Fibroblast of lung (primary cell): ENCODE results near the gene FCGR3A. TPM values are rescaled to one million over a fixed set of nuclear protein-coding genes. Genes with fewer than 3 reads are reported as not detected.
"Not testable (repeated sequence)": the region's sequence is repeated elsewhere in the genome, so short reads cannot be mapped to it uniquely, and the experiment has no call there.

Source experiments
- DNase-seq, 2 donors: peaks; one replicate each; pipeline versions ENCODE4 v3.0.0 to v3.0.0-alpha.2; 2010; ENCODE audit warnings: low read depth in 2 of 2
- H2AFZ ChIP-seq: 2 replicates; pipeline ENCODE4 v1.5.1; 2012; ENCODE audit warnings: low read length, control low read depth, inconsistent platforms
- H3K27ac ChIP-seq: 2 replicates; pipeline ENCODE4 v1.5.1; 2011; ENCODE audit warnings: low read length, control low read depth; ENCODE audit not compliant: insufficient read depth
- H3K27me3 ChIP-seq: 2 replicates; pipeline ENCODE4 v1.5.1; 2011; ENCODE audit warnings: mild to moderate bottlenecking, low read length; ENCODE audit not compliant: control insufficient read depth, insufficient read depth
- H3K36me3 ChIP-seq: 2 replicates; pipeline ENCODE4 v1.5.1; 2011; ENCODE audit warnings: low read length; ENCODE audit not compliant: control insufficient read depth, insufficient read depth
- H3K4me1 ChIP-seq: 2 replicates; pipeline ENCODE4 v1.5.1; 2011; ENCODE audit warnings: low read length; ENCODE audit not compliant: control insufficient read depth, insufficient read depth; ENCODE audit errors: extremely low read depth
- H3K4me2 ChIP-seq: 2 replicates; pipeline ENCODE4 v1.5.1; 2011; ENCODE audit warnings: low read length, control low read depth; ENCODE audit not compliant: insufficient read depth; ENCODE audit errors: extremely low read depth
- H3K4me3 ChIP-seq, 4 experiments: fragments of 200-600 bp in 1 of 4; sonication (generic) in 1 of 4; replicated peaks in 1 of 4; 2 replicates each; pipeline ENCODE4 v1.5.1; 2011 to 2016; ENCODE audit warnings: low read length in 4 of 4, low read depth in 3 of 4, mild to moderate bottlenecking in 3 of 4, control low read depth in 2 of 4, inconsistent platforms in 1 of 4, mixed read lengths in 1 of 4; ENCODE audit not compliant: insufficient read depth in 1 of 4; ENCODE audit errors: control extremely low read depth in 1 of 4
- H3K79me2 ChIP-seq: 2 replicates; pipeline ENCODE4 v1.5.1; 2012; ENCODE audit warnings: mild to moderate bottlenecking, low read length, inconsistent platforms; ENCODE audit not compliant: control insufficient read depth, insufficient read depth
- H3K9ac ChIP-seq: 2 replicates; pipeline ENCODE4 v1.5.1; 2011; ENCODE audit warnings: mild to moderate bottlenecking, low read length, control low read depth; ENCODE audit not compliant: insufficient read depth
- H3K9me3 ChIP-seq: 2 replicates; pipeline ENCODE4 v1.5.1; 2012; ENCODE audit warnings: low read depth, low read length; ENCODE audit not compliant: control insufficient read depth, insufficient read depth
- H4K20me1 ChIP-seq: 2 replicates; pipeline ENCODE4 v1.5.1; 2011; ENCODE audit warnings: low read length; ENCODE audit not compliant: control insufficient read depth, insufficient read depth; ENCODE audit errors: extremely low read depth
- polyA plus RNA-seq, 2 donors: library from polyadenylated mRNA; depleted of rRNA in 1 of 2; stranded (reverse) in 1 of 2; unstranded in 1 of 2; fragments of >200 nt; gene quantifications; 2 replicates each; pipeline ENCODE4 v1.2.1, GENCODE V29; 2011 to 2012; ENCODE audit warnings: missing spikeins in 1 of 2
- total RNA-seq: library from RNA; depleted of rRNA; stranded (reverse); fragments of >200 nt; gene quantifications from 2 replicates; pipeline ENCODE4 v1.2.1, GENCODE V29; 2014

FCGR3A gene
- total and polyA plus RNA-seq, 2 donors (not counting 1 experiment from before 2014, with no cell fraction given): not detected

GRCh38 chr1:161592586-161592985 lies 43.0 kb upstream of the FCGR3A start:
- not testable (repeated sequence) for H3K79me2 ChIP-seq, H3K9ac ChIP-seq, H3K9me3 ChIP-seq

GRCh38 chr1:161589920-161590319 lies 40.3 kb upstream of the FCGR3A start:
- not testable (repeated sequence) for H3K9ac ChIP-seq, DNase-seq, H3K4me2 ChIP-seq, H3K27me3 ChIP-seq, H3K4me1 ChIP-seq, H3K4me3 ChIP-seq, H3K36me3 ChIP-seq, H3K9me3 ChIP-seq, H4K20me1 ChIP-seq, H3K79me2 ChIP-seq, H3K27ac ChIP-seq, H2AFZ ChIP-seq

More at GRCh38 chr1:161592586-161592985, 43.0 kb upstream of the FCGR3A start:
- H3K4me2 ChIP-seq, H4K20me1 ChIP-seq, H3K4me3 ChIP-seq, H3K4me1 ChIP-seq, DNase-seq, H3K27ac ChIP-seq, H3K27me3 ChIP-seq, H3K36me3 ChIP-seq, H2AFZ ChIP-seq: not testable (repeated sequence)

- H3K4me1 ChIP-seq, H4K20me1 ChIP-seq, H3K9me3 ChIP-seq, H3K79me2 ChIP-seq, H3K27ac ChIP-seq, DNase-seq, H3K27me3 ChIP-seq, H3K9ac ChIP-seq, H3K4me2 ChIP-seq, H2AFZ ChIP-seq, H3K36me3 ChIP-seq, H3K4me3 ChIP-seq: not testable (repeated sequence)
Measured at GRCh38 chr1:161589365-161589764, 39.7 kb upstream of the FCGR3A start.

- H3K4me2 ChIP-seq, H3K4me3 ChIP-seq, H3K9me3 ChIP-seq, DNase-seq, H3K27ac ChIP-seq, H3K9ac ChIP-seq, H3K36me3 ChIP-seq, H2AFZ ChIP-seq, H3K4me1 ChIP-seq, H4K20me1 ChIP-seq, H3K79me2 ChIP-seq, H3K27me3 ChIP-seq: not testable (repeated sequence)
Measured at GRCh38 chr1:161588596-161588995, 39.0 kb upstream of the FCGR3A start.

- not testable (repeated sequence) for H3K36me3 ChIP-seq, H3K27me3 ChIP-seq, H3K4me3 ChIP-seq, H3K4me2 ChIP-seq, DNase-seq, H4K20me1 ChIP-seq, H3K4me1 ChIP-seq, H3K9ac ChIP-seq, H3K9me3 ChIP-seq, H2AFZ ChIP-seq, H3K79me2 ChIP-seq, H3K27ac ChIP-seq
Measured at GRCh38 chr1:161582882-161583281, 33.3 kb upstream of the FCGR3A start.

GRCh38 chr1:161580879-161581537 lies 31.4 kb upstream of the FCGR3A start:
- H4K20me1 ChIP-seq, H3K36me3 ChIP-seq, H2AFZ ChIP-seq, H3K27ac ChIP-seq, H3K4me3 ChIP-seq, H3K27me3 ChIP-seq, H3K9ac ChIP-seq, DNase-seq, H3K9me3 ChIP-seq, H3K79me2 ChIP-seq, H3K4me1 ChIP-seq, H3K4me2 ChIP-seq: not testable (repeated sequence)

- DNase-seq: not testable (repeated sequence)
Measured at GRCh38 chr1:161579856-161580507, 30.4 kb upstream of the FCGR3A start.

More at GRCh38 chr1:161579856-161580507, 30.4 kb upstream of the FCGR3A start:
- not testable (repeated sequence) for H2AFZ ChIP-seq, H3K36me3 ChIP-seq, H3K27me3 ChIP-seq, H3K4me2 ChIP-seq, H3K4me3 ChIP-seq, H3K27ac ChIP-seq, H3K4me1 ChIP-seq, H3K9ac ChIP-seq, H3K79me2 ChIP-seq, H3K9me3 ChIP-seq, H4K20me1 ChIP-seq
